B cell (primary cell): Measurements from ENCODE around the gene ARPC4. TPM values are rescaled to one million over a fixed set of nuclear protein-coding genes. Genes with fewer than 3 reads are reported as not detected.

ENCODE experiments used
- ATAC-seq: fragments of 200-7000 bp; cut with Tn5 transposase; one replicate; pipeline ENCODE4 v1.10.0; 2021; ENCODE audit warnings: low read depth, mild to moderate bottlenecking, moderate number of reproducible peaks, moderate library complexity
- CTCF ChIA-PET: fragments of 350-600 bp; sonication (Branson Sonifier 250); formaldehyde crosslinking; loops from one replicate; lab custom pipeline; 2021; ENCODE audit warnings: antibody characterized with exemption, inconsistent platforms; lab: Charles Lee
- POLR2A ChIA-PET: fragments of 350-600 bp; sonication (Branson Sonifier 250); formaldehyde crosslinking; loops from one replicate; lab custom pipeline; 2021; ENCODE audit warnings: antibody characterized with exemption; lab: Charles Lee
- DNase-seq: peaks from one replicate; pipeline ENCODE4 v3.0.0; 2013
- H2AFZ ChIP-seq: 2 replicates; pipeline ENCODE4 v1.6.1; 2012; ENCODE audit warnings: mild to moderate bottlenecking, low read depth, low read length; ENCODE audit not compliant: insufficient read depth, poor library complexity, severe bottlenecking
- H3K27ac ChIP-seq, 2 donors: 1 replicate in 1 of 2; 2 replicates in 1 of 2; pipeline ENCODE4 v1.5.1; 2012 to 2013; ENCODE audit warnings: low read length in 2 of 2, mild to moderate bottlenecking in 2 of 2, moderate library complexity in 1 of 2
- H3K27me3 ChIP-seq, 4 experiments: fragments of 200-600 bp in 1 of 4; sonication (generic) in 1 of 4; replicated peaks in 1 of 4; 1 replicate in 2 of 4; 2 replicates in 2 of 4; pipeline versions ENCODE4 v1.6.1 to v1.7.0; 2013 to 2016; ENCODE audit warnings: low read length in 3 of 4, mild to moderate bottlenecking in 2 of 4, mixed read lengths in 1 of 4, moderate library complexity in 1 of 4; ENCODE audit not compliant: insufficient read depth in 4 of 4, control insufficient read depth in 3 of 4; ENCODE audit errors: control extremely low read depth in 1 of 4
- H3K36me3 ChIP-seq, 2 experiments: replicated peaks in 1 of 2; 1 replicate in 1 of 2; 2 replicates in 1 of 2; pipeline versions ENCODE4 v1.6.1 to v1.7.1; 2013; ENCODE audit warnings: low read length in 1 of 2; ENCODE audit not compliant: insufficient read depth in 2 of 2, control insufficient read depth in 1 of 2; ENCODE audit errors: control extremely low read depth in 1 of 2, extremely low read depth in 1 of 2
- H3K4me1 ChIP-seq, 2 donors: fragments of 200-600 bp in 1 of 2; sonication (generic) in 1 of 2; 1 replicate in 1 of 2; 2 replicates in 1 of 2; pipeline versions ENCODE4 v1.5.1 to v1.6.1; 2013 to 2017; ENCODE audit warnings: low read length in 2 of 2; ENCODE audit not compliant: control insufficient read depth in 2 of 2, insufficient read depth in 2 of 2
- H3K4me2 ChIP-seq: replicated peaks from 2 replicates; pipeline ENCODE3; 2012; ENCODE audit warnings: mild to moderate bottlenecking, low read depth, low read length; ENCODE audit not compliant: poor library complexity, severe bottlenecking
- H3K4me3 ChIP-seq, 5 experiments: fragments of 200-600 bp in 1 of 5; sonication (generic) in 1 of 5; 1 replicate in 3 of 5; 2 replicates in 2 of 5; pipeline versions ENCODE4 v1.5.1 to v1.7.0; 2011 to 2016; ENCODE audit warnings: low read length in 4 of 5, mild to moderate bottlenecking in 4 of 5, low read depth in 2 of 5, control low read depth in 1 of 5, moderate library complexity in 1 of 5; ENCODE audit not compliant: insufficient read depth in 1 of 5; ENCODE audit errors: control extremely low read depth in 1 of 5, extremely low read depth in 1 of 5
- H3K79me2 ChIP-seq: fragments of 200-600 bp; sonication (generic); one replicate; pipeline ENCODE4 v1.6.0; 2016; ENCODE audit warnings: low read length; ENCODE audit not compliant: control insufficient read depth, insufficient read depth
- H3K9ac ChIP-seq: fragments of 200-600 bp; sonication (generic); 2 replicates; pipeline ENCODE4 v1.6.1; 2017; ENCODE audit warnings: mild to moderate bottlenecking, low read length, moderate library complexity
- H3K9me3 ChIP-seq, 3 donors: one replicate each; pipeline versions ENCODE4 v1.6.1 to v1.7.1; 2013; ENCODE audit warnings: low read length in 2 of 3; ENCODE audit not compliant: control insufficient read depth in 2 of 3, insufficient read depth in 1 of 3; ENCODE audit errors: control extremely low read depth in 1 of 3
- H4K20me1 ChIP-seq: 2 replicates; pipeline ENCODE4 v1.6.0; 2012; ENCODE audit warnings: mild to moderate bottlenecking, low read length; ENCODE audit not compliant: insufficient read depth, control insufficient read depth, poor library complexity, severe bottlenecking
- H3K27ac Mint-ChIP-seq: one replicate; pipeline ENCODE4 v1.8.0; 2021; ENCODE audit warnings: mixed read lengths
- H3K27me3 Mint-ChIP-seq: one replicate; pipeline ENCODE4 v1.8.0; 2021; ENCODE audit warnings: mixed read lengths
- H3K4me1 Mint-ChIP-seq: one replicate; pipeline ENCODE4 v1.8.0; 2021; ENCODE audit warnings: mixed read lengths
- H3K4me3 Mint-ChIP-seq: one replicate; pipeline ENCODE4 v1.8.0; 2021; ENCODE audit warnings: mixed read lengths
- H3K9me3 Mint-ChIP-seq: one replicate; pipeline ENCODE4 v1.8.0; 2022; ENCODE audit warnings: mixed read lengths; ENCODE audit not compliant: insufficient read depth
- EZH2 ChIP-seq: IDR thresholded peaks from 2 replicates; pipeline ENCODE4 v1.6.1; 2012; ENCODE audit warnings: borderline replicate concordance, low read depth, mild to moderate bottlenecking, moderate library complexity, low read length; ENCODE audit not compliant: insufficient read depth, poor library complexity, severe bottlenecking
- WGBS: methylation state at CpG from one replicate; pipeline ENCODE4 v1.1.5; 2013; ENCODE audit warnings: missing lambda C conversion rate; ENCODE audit not compliant: insufficient coverage; 5-methylcytosine and 5-hydroxymethylcytosine counted together
- intact Hi-C: fragments of 100-400 bp; cut with micrococcal nuclease; formaldehyde crosslinking; loops from one replicate; pipeline ENCODE4 v1.10.0; 2022
- polyA plus RNA-seq: library from polyadenylated mRNA; depleted of rRNA; stranded (reverse); fragments of >200 nt; gene quantifications from 2 replicates; pipeline ENCODE4 v1.2.3, GENCODE V29; 2012
- total RNA-seq, 2 donors: library from RNA; stranded (reverse); fragments of 120-200 nt in 1 of 2; gene quantifications; 1 replicate in 1 of 2; 2 replicates in 1 of 2; pipeline versions ENCODE4 v1.2.3 to v1.2.4, GENCODE V29; 2013 to 2022
- TF ChIP-seq, protein P1 (sequence below): fragments of 200-600 bp; IDR thresholded peaks from one replicate; pipeline ENCODE4 v1.8.0; 2022; ENCODE audit warnings: antibody characterized with exemption, mild to moderate bottlenecking

Gene ARPC4
- total and polyA plus RNA-seq, 2 donors (not counting 1 experiment from before 2014, with no cell fraction given): 110 to 174 TPM

DNA sequence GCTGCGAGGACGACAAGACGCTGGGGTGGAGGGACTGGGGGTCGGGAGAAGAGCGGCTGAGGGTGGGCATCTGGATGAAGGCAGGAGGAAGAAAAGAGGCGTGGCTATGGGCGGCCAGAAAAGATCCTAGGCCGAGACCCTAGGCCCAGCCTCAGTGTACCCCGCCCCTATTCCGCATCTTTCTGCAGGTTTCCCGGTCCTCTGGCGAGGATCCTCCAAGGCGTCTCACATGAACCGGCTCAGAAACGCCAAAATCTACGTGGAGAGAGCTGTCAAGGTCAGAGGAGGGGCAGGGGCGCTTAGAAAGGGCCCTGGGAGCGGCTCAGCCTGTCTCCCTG is 17.5 kb downstream of the ARPC4 start:
- ATAC-seq (no peak), DNase-seq (no peak)
- H3K27ac Mint-ChIP-seq: peak overlapping the region; percentile 91
- Histone ChIP-seq H3K4me2 (peak overlapping the region; percentile 96), H3K36me3 (peaks cover 0 to 17% of the 10 kb centered on the region in 2 experiments), H4K20me1 (no peaks in the 10 kb centered on the region), H3K9me3 (no peaks in the 10 kb centered on the region), H3K4me1 (peaks cover 24 to 30% of the 10 kb centered on the region in 2 donors), H3K27ac (peak overlapping the region; percentile 33 to 90), H3K9ac (peak overlapping the region; percentile 94), H3K4me3 (peak overlapping the region in 4 of 5 experiments; percentile 51 to 79 (median 72)), H3K27me3 (no peaks in the 10 kb centered on the region), H3K79me2 (peaks cover 11% of the 10 kb centered on the region), H2AFZ (peak overlapping the region; percentile 89)
- TF ChIP-seq, protein P1, sequence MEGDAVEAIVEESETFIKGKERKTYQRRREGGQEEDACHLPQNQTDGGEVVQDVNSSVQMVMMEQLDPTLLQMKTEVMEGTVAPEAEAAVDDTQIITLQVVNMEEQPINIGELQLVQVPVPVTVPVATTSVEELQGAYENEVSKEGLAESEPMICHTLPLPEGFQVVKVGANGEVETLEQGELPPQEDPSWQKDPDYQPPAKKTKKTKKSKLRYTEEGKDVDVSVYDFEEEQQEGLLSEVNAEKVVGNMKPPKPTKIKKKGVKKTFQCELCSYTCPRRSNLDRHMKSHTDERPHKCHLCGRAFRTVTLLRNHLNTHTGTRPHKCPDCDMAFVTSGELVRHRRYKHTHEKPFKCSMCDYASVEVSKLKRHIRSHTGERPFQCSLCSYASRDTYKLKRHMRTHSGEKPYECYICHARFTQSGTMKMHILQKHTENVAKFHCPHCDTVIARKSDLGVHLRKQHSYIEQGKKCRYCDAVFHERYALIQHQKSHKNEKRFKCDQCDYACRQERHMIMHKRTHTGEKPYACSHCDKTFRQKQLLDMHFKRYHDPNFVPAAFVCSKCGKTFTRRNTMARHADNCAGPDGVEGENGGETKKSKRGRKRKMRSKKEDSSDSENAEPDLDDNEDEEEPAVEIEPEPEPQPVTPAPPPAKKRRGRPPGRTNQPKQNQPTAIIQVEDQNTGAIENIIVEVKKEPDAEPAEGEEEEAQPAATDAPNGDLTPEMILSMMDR: no peak
- no peak for TF ChIP-seq EZH2
- 17% methylated on average over 16 of the region's 18 CpGs for WGBS
- no peaks in the 10 kb centered on the region for H3K9me3 Mint-ChIP-seq
- CTCF ChIA-PET: interaction anchor here (1.2 kb wide), 1 partner anchor 18 kb away, joined by 3 read pairs; the partner anchor contains the start of genes ARPC4 and TADA3
- H3K4me3 Mint-ChIP-seq: peak overlapping the region; percentile 96
- POLR2A ChIA-PET: interaction anchor here (0.5 to 2.4 kb wide), 5 partner anchors 15 to 414 kb away, joined by 3 to 12 read pairs (median 4); partner anchors contain the start of genes ARPC4, SETD5 and TADA3
- intact Hi-C loops: no loop called here
- peaks cover 38% of the 10 kb centered on the region for H3K4me1 Mint-ChIP-seq
- no peaks in the 10 kb centered on the region for H3K27me3 Mint-ChIP-seq

DNA sequence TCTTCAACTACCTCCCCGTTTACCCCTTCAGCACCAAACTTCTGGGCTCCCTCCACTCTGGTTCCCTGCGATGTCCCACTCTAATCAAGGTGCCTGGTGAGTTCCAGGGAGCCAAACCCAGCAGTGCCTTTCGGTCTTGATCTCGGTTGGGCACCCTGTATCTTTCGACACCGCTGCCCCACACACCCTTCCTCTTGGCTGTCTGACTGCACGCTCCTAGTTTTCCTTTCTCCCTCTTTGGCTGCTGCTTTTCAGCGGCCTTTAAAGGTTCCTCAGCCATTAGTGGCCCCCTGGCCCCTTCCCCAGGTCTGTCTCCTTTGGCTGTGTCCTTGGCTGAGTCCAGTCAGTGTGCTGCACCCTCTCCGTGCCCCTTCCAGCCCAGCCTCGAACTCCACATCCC is 18.0 kb downstream of the ARPC4 start:
- ChIA-PET POLR2A (no interaction called here), CTCF (no interaction called here)
- H2AFZ ChIP-seq: peak overlapping the region; percentile 89
- Mint-ChIP-seq H3K27ac (peak overlapping the region; percentile 91), H3K9me3 (no peaks in the 10 kb centered on the region), H3K4me3 (peak overlapping the region; percentile 96), H3K4me1 (peaks cover 38% of the 10 kb centered on the region), H3K27me3 (no peaks in the 10 kb centered on the region)
- peak overlapping the region; percentile 96 for H3K4me2 ChIP-seq
- peak overlapping the region in 2 of 5 experiments; percentile 76 to 79 for H3K4me3 ChIP-seq
- H3K36me3 ChIP-seq: peaks cover 0 to 12% of the 10 kb centered on the region in 2 experiments
- ATAC-seq: no peak
- peak overlapping the region; percentile 94 for H3K9ac ChIP-seq
- H3K9me3 ChIP-seq: no peaks in the 10 kb centered on the region
- 95% methylated on average over 10 of the region's 10 CpGs for WGBS
- intact Hi-C loops: no loop called here
- H3K4me1 ChIP-seq: peaks cover 24 to 30% of the 10 kb centered on the region in 2 donors
- TF ChIP-seq, protein P1: no peak
- TF ChIP-seq EZH2: no peak
- no peak for DNase-seq
- peaks cover 6% of the 10 kb centered on the region for H3K79me2 ChIP-seq
- H3K27me3 ChIP-seq: no peaks in the 10 kb centered on the region
- H3K27ac ChIP-seq: peak overlapping the region in 1 of 2 donors; percentile 90
- no peaks in the 10 kb centered on the region for H4K20me1 ChIP-seq
